Prostate gland (tissue), 2 donors: ENCODE measurements around the gene NUTM2F. TPM values are rescaled to one million over a fixed set of nuclear protein-coding genes. Genes with fewer than 3 reads are reported as not detected.
"Not testable (repeated sequence)": the region's sequence is repeated elsewhere in the genome, so short reads cannot be mapped to it uniquely, and the experiment has no call there.

Source experiments
- DNase-seq: peaks from one replicate; pipeline ENCODE4 v3.0.0-alpha.2; 2019; ENCODE audit warnings: low spot score
- H3K27ac ChIP-seq, 2 donors: fragments of 200-600 bp; sonication (generic); 2 replicates each; pipeline ENCODE4 v1.5.1; 2017 to 2019
- H3K27me3 ChIP-seq: fragments of 200-600 bp; sonication (generic); replicated peaks from 2 replicates; pipeline ENCODE4 v1.5.1; 2019; ENCODE audit not compliant: insufficient read depth
- H3K36me3 ChIP-seq, 2 donors: fragments of 200-600 bp; sonication (generic); 1 replicate in 1 of 2; 2 replicates in 1 of 2; pipeline versions ENCODE4 v1.5.1 to v1.8.1; 2017 to 2019
- H3K4me1 ChIP-seq: fragments of 200-600 bp; sonication (generic); replicated peaks from 2 replicates; pipeline ENCODE4 v1.5.1; 2019
- H3K4me3 ChIP-seq, 2 donors: fragments of 200-600 bp; sonication (generic); 2 replicates each; pipeline ENCODE4 v1.5.1; 2017 to 2019
- H3K9me3 ChIP-seq: fragments of 200-600 bp; sonication (generic); 2 replicates; pipeline ENCODE4 v1.5.1; 2017
- WGBS: methylation state at CpG from one replicate; pipeline ENCODE4 v1.1.5; 2018; 5-methylcytosine and 5-hydroxymethylcytosine counted together
- intact Hi-C: fragments of 100-400 bp; cut with DNase I; formaldehyde crosslinking; loops from one replicate; pipeline ENCODE4 v1.14.2; 2022
- total RNA-seq, 2 donors: library from RNA; depleted of rRNA; stranded (reverse); fragments of >200 nt; gene quantifications; one replicate each; pipeline ENCODE4 v1.1.0, GENCODE V29; 2016

The NUTM2F gene
- total RNA-seq, 2 donors from 2014 or later = 0.40 TPM; not detected in 1

- H3K4me1 ChIP-seq, H3K27ac ChIP-seq, intact Hi-C loops, H3K27me3 ChIP-seq, H3K4me3 ChIP-seq, H3K9me3 ChIP-seq, DNase-seq, H3K36me3 ChIP-seq: not testable (repeated sequence)
- WGBS = 83% methylated on average over 3 of the region's 6 CpGs
Measured at GRCh38 chr9:94340750-94341149, 12.3 kb upstream of the NUTM2F start.

DNA sequence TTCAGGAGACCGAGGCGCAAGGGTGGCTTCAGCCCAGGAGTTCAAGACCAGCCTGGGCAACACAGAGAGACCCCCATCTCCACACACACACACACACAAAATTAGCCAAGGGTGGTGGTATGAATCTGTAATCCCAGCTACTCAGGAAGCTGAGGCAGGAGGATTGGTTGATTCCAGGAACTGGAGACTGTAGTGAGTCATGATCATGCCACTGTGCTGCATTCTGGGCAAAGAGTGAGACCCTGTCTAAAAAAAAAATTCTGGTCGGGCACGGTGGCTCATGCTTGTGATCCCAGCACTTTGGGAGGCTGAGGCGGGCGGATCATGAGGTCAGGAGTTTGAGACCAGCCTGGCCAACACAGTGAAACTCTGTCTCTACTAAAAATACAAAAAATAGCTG lies 11.2 kb upstream of the NUTM2F start:
- 98% methylated on average over 6 of the region's 6 CpGs for WGBS
- H3K9me3 ChIP-seq, H3K27me3 ChIP-seq, H3K4me1 ChIP-seq, H3K4me3 ChIP-seq, H3K27ac ChIP-seq, intact Hi-C loops, DNase-seq, H3K36me3 ChIP-seq: not testable (repeated sequence)

DNA sequence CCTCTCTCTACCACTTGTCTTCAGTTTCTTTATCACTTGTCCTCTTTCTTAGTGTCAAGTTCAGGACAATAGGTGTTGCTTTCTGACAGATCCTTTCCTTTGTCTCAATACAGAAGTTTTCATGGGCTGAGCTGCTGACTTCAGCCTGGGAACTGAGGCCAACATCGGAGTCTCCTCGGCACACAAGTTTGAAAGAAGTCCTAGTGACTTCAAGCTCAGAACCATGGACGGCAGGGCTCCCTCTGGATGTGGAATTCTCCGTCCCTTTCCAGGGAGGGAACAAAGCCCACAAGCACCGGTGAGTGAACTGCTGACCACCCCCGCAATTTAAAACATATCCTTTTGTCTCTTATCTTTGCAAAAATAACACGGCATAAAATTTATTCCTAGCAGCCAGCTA lies 10.3 kb upstream of the NUTM2F start:
- H3K27ac ChIP-seq, intact Hi-C loops, DNase-seq, H3K4me1 ChIP-seq, H3K36me3 ChIP-seq, H3K27me3 ChIP-seq, H3K9me3 ChIP-seq, H3K4me3 ChIP-seq: not testable (repeated sequence)
- WGBS = 40% methylated on average over 7 of the region's 7 CpGs

GRCh38 chr9:94336445-94336844 lies 8.0 kb upstream of the NUTM2F start:
- 89% methylated on average over 4 of the region's 4 CpGs for WGBS
- H3K27ac ChIP-seq, H3K36me3 ChIP-seq, H3K4me1 ChIP-seq, intact Hi-C loops, DNase-seq, H3K4me3 ChIP-seq, H3K9me3 ChIP-seq, H3K27me3 ChIP-seq: not testable (repeated sequence)

- H3K4me1 ChIP-seq, H3K9me3 ChIP-seq, DNase-seq, H3K27ac ChIP-seq, H3K36me3 ChIP-seq, H3K27me3 ChIP-seq, intact Hi-C loops, H3K4me3 ChIP-seq: not testable (repeated sequence)
- WGBS = 78% methylated on average over 15 of the region's 16 CpGs
Measured at GRCh38 chr9:94325583-94325982, 2.9 kb downstream of the NUTM2F start.

DNA sequence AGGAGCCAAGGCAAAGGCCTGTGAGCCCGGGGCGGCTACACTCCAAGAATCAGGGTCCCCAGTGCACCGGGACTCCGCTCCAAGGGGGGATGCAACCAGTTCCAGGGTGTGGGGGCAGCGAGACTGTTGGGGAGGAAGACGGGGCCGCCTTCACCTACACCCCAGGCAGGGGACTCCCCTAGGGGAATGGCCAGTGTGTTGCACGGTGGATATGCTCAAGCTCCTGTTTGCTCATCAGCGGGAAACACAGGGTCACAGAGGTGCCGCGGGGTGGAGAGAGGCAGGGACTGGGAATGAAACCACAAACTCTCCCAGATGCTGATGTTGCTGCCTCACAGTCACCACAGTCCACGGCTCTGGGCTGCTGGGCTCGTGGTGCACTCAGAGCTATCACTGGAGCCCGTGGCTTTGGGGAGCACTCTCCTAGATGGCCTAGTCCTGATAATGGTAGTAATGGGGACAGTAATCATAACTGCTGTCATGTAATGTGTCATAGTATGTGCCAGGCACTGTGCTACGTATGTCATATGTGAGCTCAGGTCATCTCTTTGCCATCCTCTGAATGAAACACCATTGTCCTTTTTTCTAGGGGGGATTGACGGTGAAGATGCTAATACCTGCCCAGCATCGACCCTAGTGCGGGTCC lies 5.2 kb downstream of the NUTM2F start:
- intact Hi-C loops, H3K36me3 ChIP-seq, H3K27me3 ChIP-seq, H3K9me3 ChIP-seq, H3K4me3 ChIP-seq, DNase-seq, H3K4me1 ChIP-seq, H3K27ac ChIP-seq: not testable (repeated sequence)
- 91% methylated on average over 10 of the region's 18 CpGs for WGBS

GRCh38 chr9:94322342-94322940 lies 6.0 kb downstream of the NUTM2F start:
- H3K27ac ChIP-seq, H3K27me3 ChIP-seq, H3K36me3 ChIP-seq, H3K4me1 ChIP-seq, H3K4me3 ChIP-seq, H3K9me3 ChIP-seq, DNase-seq, intact Hi-C loops: not testable (repeated sequence)
- 92% methylated on average over 4 of the region's 9 CpGs for WGBS

DNA sequence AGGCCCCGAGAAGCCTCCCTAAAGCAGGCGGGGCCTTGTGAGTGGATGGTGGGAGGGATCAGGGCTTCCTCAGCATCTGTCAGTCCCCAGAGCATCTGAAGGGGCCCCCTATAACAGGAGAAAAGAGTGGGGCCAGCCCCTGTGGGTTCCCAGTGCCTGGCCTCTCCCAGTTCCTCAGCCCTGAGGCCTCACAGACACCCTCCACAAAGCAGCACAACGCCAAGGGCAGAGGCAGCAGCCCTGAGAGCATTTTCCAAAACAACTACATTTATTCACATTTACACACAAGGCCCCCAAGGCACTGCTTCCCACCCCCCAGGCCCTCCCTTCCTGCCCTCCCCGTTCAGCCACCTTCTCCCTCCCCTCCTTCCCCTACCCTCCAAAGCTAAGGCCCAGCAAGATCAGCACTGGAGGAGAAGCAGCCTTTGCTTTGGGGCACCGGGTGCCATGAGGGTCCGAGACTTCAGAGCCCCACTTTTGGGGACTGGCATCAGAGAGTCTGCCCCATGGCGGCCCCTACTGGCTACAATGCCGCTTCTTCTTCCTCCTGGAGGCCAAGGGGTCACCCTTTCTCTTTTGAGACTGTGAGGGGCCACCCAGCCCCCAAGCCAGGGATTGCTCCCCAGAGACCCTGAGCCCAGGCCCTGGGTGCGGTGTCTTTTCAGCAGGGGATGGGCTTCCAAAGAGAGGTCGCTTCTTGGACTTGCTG lies 10.3 kb downstream of the NUTM2F start:
- H3K27ac ChIP-seq, H3K4me3 ChIP-seq, H3K27me3 ChIP-seq, intact Hi-C loops, H3K9me3 ChIP-seq, H3K4me1 ChIP-seq, H3K36me3 ChIP-seq, DNase-seq: not testable (repeated sequence)
- no CpG with 5 or more reads among the region's 10 CpGs for WGBS

DNA sequence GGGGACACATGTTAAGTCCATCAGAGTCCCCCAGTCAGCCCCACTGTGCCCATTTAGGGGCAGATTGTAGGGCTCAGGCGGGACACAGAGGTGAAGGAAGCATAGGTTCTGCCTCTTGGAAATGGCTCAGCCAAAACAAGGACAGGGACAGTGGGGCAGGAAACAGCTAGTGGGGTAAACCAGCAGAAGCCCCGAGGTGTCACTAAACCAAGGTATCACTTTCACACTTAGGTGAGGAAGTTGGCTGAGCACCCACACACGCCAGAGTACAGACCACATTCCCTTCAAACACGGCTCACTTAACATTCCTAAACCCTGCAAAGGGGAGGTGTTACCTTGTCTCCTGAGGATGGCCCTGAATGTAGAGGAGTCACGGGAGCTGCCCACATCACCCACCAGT lies 12.2 kb downstream of the NUTM2F start:
- 49% methylated on average over 2 of the region's 5 CpGs for WGBS
- DNase-seq, H3K4me1 ChIP-seq, H3K36me3 ChIP-seq, H3K4me3 ChIP-seq, H3K27ac ChIP-seq, H3K27me3 ChIP-seq, intact Hi-C loops, H3K9me3 ChIP-seq: not testable (repeated sequence)

DNA sequence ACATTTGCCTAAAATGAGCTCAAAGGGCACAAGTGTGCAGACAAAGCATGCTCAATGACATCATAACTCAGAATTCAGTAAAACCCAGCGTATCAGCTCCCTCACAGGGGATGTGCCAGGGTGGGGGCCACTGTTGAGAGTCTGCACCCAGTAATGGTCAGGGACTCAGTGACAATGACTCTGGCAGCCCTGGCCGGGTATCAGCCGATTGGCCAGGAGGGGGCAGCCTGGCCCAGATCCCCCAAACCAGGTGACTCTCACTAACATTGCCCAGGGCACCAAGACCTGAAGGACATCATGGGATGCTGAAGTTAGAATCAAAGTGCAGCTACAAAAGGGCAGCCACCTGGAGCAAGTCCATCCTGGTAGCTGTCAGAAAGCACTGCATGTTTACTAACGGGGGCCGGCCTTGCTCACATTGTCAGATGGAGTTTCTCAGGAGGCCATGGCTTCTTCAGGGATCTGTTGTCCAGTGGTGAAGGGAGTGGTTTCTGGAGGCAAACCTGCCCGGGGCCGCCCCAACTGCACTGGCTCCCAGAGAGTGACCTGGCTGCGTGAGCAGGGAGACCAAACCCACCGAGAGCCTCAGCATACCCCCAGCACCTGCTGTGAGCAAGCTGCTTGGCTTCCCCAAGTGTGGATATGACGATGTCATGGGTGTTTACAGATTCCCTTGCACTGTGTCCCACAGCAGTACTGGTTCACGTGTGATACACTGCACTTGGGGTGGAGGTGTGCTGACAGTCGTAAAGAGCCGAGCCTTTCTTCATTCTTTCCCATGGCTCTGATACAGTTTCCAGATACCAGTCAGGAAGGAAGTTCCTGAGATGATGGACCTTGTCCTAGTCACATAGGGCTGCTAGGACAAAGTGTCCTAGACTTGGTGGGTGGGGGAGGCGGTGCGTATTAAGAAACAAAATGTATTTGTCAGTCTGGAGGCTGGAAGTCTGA lies 13.1 kb downstream of the NUTM2F start:
- no CpG with 5 or more reads among the region's 15 CpGs for whole genome bisulfite sequencing
- not testable (repeated sequence) for H3K27me3 ChIP-seq

More for the DNA sequence above, 13.1 kb downstream of the NUTM2F start:
- H3K9me3 ChIP-seq, DNase-seq, intact Hi-C loops, H3K4me1 ChIP-seq, H3K4me3 ChIP-seq, H3K27ac ChIP-seq, H3K36me3 ChIP-seq: not testable (repeated sequence)
